BE2C (cell line): ENCODE data around the gene DYNLL1. TPM values are rescaled to one million over a fixed set of nuclear protein-coding genes. Genes with fewer than 3 reads are reported as not detected.
"Not testable (repeated sequence)": the region's sequence is repeated elsewhere in the genome, so short reads cannot be mapped to it uniquely, and the experiment has no call there.

Experiments used
- DNase-seq: peaks from one replicate; pipeline ENCODE4 v3.0.0-alpha.2; 2020
- H3K27me3 ChIP-seq: fragments of 250-450 bp; sonication (Bioruptor Pico); 2 replicates; pipeline ENCODE4 v1.5.1; 2020; ENCODE audit warnings: mild to moderate bottlenecking
- H3K36me3 ChIP-seq: fragments of 250-450 bp; sonication (Bioruptor Pico); 2 replicates; pipeline ENCODE4 v1.5.1; 2020; ENCODE audit warnings: mild to moderate bottlenecking
- H3K4me1 ChIP-seq: fragments of 250-450 bp; sonication (Bioruptor Pico); 2 replicates; pipeline ENCODE4 v1.5.1; 2020
- H3K4me3 ChIP-seq: 2 replicates; pipeline ENCODE4 v1.5.1; 2011; ENCODE audit warnings: low read depth, low read length
- H3K9me3 ChIP-seq: fragments of 250-450 bp; sonication (Bioruptor Pico); 2 replicates; pipeline ENCODE4 v1.5.1; 2020
- CTCF ChIP-seq: IDR thresholded peaks from 2 replicates; pipeline ENCODE4 v1.5.1; 2012; ENCODE audit warnings: mild to moderate bottlenecking, low read depth, low read length
- polyA plus RNA-seq: library from polyadenylated mRNA; unstranded; fragments of >200 nt; gene quantifications from one replicate; pipeline ENCODE4 v1.2.1, GENCODE V29; 2012; ENCODE audit warnings: low read depth, missing spikeins; ENCODE audit not compliant: insufficient read length, insufficient read depth

DYNLL1 gene
- polyA plus RNA-seq: 707 TPM

DNA sequence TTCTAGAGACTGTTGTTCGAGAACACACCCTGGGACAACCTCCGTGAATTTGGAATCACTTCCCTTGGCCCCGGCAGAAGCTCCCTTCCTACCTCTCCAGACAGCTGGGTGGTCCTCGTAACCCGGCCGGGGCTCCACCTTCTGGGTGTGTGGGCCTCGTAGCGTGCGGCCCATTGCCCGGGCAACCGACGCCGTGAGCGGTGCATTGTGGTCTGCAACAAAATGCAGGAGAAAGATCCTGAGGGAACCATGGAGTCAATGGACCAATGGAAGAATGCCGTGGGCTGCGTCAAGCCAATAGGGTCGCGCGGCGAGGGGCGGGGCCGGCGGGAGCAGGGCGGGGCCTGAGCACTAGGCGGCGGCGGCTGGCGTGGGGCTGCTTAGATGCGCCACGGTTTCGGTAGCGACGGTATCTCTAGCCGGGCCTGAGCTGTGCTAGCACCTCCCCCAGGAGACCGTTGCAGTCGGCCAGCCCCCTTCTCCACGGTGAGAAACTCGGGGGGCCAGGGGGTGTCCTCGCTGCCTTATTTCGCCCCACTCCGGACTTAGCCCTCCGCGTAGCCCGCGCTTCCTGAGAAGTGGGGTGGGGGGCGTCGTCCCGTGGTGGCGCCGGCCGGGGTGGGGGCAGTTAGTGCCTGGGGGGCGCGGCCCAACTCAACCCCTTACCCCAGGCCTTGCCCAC, at the start of gene DYNLL1:
Gene DYNLL1 (plus strand): TSS at position 383 of the 682 bp plus-strand sequence. CDS start 309 bp downstream, outside the sequence.
- no peak for TF ChIP-seq CTCF
- peak; percentile 98 for DNase-seq

GRCh38 chr12:120446844-120447178, 49.1 kb upstream of the DYNLL1 start:
- H3K4me3 ChIP-seq: peak overlapping the region; percentile 97
- not testable (repeated sequence) for H3K27me3 ChIP-seq, H3K9me3 ChIP-seq, H3K4me1 ChIP-seq, DNase-seq
- H3K36me3 ChIP-seq: peaks cover 56% of the 10 kb centered on the region

More for the DNA sequence above, at the start of gene DYNLL1:
- Histone ChIP-seq H3K27me3 (no peaks in the 10 kb centered on the region), H3K36me3 (peaks cover 17% of the 10 kb centered on the region), H3K4me1 (no peaks in the 10 kb centered on the region), H3K9me3 (no peaks in the 10 kb centered on the region), H3K4me3 (peak within 1 kb of the TSS; percentile 93)

DNA sequence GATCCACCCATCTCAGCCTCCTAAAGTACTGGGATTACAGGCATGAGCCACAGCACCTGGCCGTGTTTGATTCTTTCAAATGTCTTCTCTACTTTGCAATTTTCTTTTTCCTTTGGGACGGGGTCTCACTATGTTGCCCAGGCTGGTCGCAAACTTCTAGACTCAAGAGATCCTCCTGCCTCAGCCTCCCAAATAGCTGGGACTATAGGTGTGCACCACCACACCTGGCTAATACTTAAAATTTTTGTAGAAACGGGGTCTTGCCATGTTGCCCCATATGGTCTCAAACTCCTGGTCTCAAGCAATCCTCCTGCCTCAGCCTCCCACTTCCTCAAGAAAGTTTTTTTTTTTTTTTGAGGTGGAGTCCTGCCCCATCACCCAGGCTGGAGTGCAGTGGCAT, 47.9 kb upstream of the DYNLL1 start:
- H3K27me3 ChIP-seq: no peaks in the 10 kb centered on the region
- no peak for TF ChIP-seq CTCF
- H3K36me3 ChIP-seq: peaks cover 52% of the 10 kb centered on the region
- H3K4me1 ChIP-seq: peaks cover 6% of the 10 kb centered on the region; the same call in 1 of the 2 replicates
- no peak overlapping the region for H3K4me3 ChIP-seq
- no peaks in the 10 kb centered on the region for H3K9me3 ChIP-seq
- DNase-seq: no peak

DNA sequence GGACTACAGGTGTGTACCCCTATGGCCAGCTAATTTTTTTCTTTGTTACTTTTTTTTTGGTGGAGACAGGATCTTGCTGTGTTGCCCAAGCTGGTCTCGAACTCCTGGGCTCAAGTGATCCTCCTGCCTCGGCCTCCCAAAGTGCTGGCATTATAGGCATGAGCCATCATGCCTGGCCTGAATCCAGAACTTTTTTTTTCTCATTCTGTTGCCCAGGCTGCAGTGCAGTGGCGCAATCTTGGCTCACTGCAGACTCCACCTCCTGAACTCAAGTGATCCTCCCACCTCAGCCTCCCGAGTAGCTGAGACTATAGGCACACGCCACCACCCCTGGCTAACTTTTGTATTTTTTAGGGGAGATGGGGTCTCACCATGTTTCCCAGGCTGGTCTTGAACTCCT, 43.4 kb upstream of the DYNLL1 start:
- not testable (repeated sequence) for H3K4me3 ChIP-seq, H3K27me3 ChIP-seq, H3K9me3 ChIP-seq, DNase-seq, H3K4me1 ChIP-seq
- H3K36me3 ChIP-seq: peaks cover 66% of the 10 kb centered on the region

GRCh38 chr12:120453060-120453750, 42.7 kb upstream of the DYNLL1 start:
- H3K9me3 ChIP-seq: no peaks in the 10 kb centered on the region
- no peaks in the 10 kb centered on the region for H3K27me3 ChIP-seq
- no peaks in the 10 kb centered on the region for H3K4me1 ChIP-seq
- no peak overlapping the region for H3K4me3 ChIP-seq
- DNase-seq: no peak
- no peak for TF ChIP-seq CTCF
- peaks cover 70% of the 10 kb centered on the region for H3K36me3 ChIP-seq

DNA sequence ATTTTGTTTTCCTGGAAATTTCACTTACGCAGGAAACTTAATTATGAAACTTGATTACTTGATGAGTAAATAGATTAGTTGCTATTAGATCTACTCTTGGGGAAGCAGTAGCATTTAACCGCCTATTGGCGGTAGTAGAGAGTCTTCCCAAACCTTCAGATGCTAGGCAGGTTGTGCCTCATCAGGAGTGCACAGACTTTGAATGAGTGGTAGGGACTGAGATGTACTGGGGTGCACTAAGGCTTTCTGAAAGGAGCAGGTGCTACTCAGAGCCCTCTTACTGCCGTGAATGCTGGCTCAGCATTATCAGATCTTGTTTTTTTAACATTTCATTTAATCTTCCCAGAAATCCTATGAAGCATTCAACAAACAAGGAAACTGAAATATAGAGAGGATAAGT, 41.9 kb upstream of the DYNLL1 start:
- TF ChIP-seq CTCF: peak; percentile 82
- Histone ChIP-seq H3K36me3 (peaks cover 77% of the 10 kb centered on the region), H3K4me1 (no peaks in the 10 kb centered on the region), H3K27me3 (no peaks in the 10 kb centered on the region), H3K4me3 (no peak overlapping the region), H3K9me3 (no peaks in the 10 kb centered on the region)
- DNase-seq: no peak

- no peaks in the 10 kb centered on the region for H3K9me3 ChIP-seq
- H3K4me3 ChIP-seq: no peak overlapping the region
- H3K27me3 ChIP-seq: no peaks in the 10 kb centered on the region
- no peak for TF ChIP-seq CTCF
- H3K36me3 ChIP-seq: peaks cover 77% of the 10 kb centered on the region
- no peaks in the 10 kb centered on the region for H3K4me1 ChIP-seq
- DNase-seq: no peak
Measured at GRCh38 chr12:120455302-120455701, 40.6 kb upstream of the DYNLL1 start.
